Stimulated activated CD4-positive, alpha-beta T cell treated with anti-CD3 and anti-CD28 coated beads, TNF-alpha, amount 100 ng/mL, for 4 hours (primary cell): ENCODE data around the gene VAV2.

ENCODE experiments used
- DNase-seq, 3 experiments: peaks; one replicate each; pipeline ENCODE4 v3.0.0-alpha.2; 2020; ENCODE audit warnings: low read depth in 3 of 3

Gene VAV2

GRCh38 chr9:133876836-133877235, 115.3 kb downstream of the VAV2 start:
- DNase-seq, result no peak

- DNase-seq, result no peak
Observed at GRCh38 chr9:133876144-133876543, 116.0 kb downstream of the VAV2 start.

- no peak for DNase-seq
Observed at GRCh38 chr9:133875131-133875530, 117.0 kb downstream of the VAV2 start.

- DNase-seq, result no peak
Observed at GRCh38 chr9:133874659-133875058, 117.5 kb downstream of the VAV2 start.

GRCh38 chr9:133874060-133874657, 118.0 kb downstream of the VAV2 start:
- no peak for DNase-seq

- no peak for DNase-seq
Observed at GRCh38 chr9:133873461-133873891, 118.6 kb downstream of the VAV2 start.

- no peak for DNase-seq
Observed at GRCh38 chr9:133873009-133873408, 119.1 kb downstream of the VAV2 start.

- DNase-seq, result no peak
Observed at GRCh38 chr9:133870598-133871595, 121.2 kb downstream of the VAV2 start.

GRCh38 chr9:133869674-133870405, 122.3 kb downstream of the VAV2 start:
- no peak for DNase-seq

GRCh38 chr9:133868203-133868602, 123.9 kb downstream of the VAV2 start:
- DNase-seq, result no peak

- no peak for DNase-seq
Observed at GRCh38 chr9:133866946-133867345, 125.2 kb downstream of the VAV2 start.

GRCh38 chr9:133864011-133864410, 128.1 kb downstream of the VAV2 start:
- no peak for DNase-seq

- no peak for DNase-seq
Observed at GRCh38 chr9:133863257-133863592, 128.9 kb downstream of the VAV2 start.

GRCh38 chr9:133862585-133863256, 129.4 kb downstream of the VAV2 start:
- DNase-seq, result no peak

GRCh38 chr9:133861692-133862091, 130.4 kb downstream of the VAV2 start:
- DNase-seq, result no peak

- no peak for DNase-seq
Observed at GRCh38 chr9:133861086-133861485, 131.0 kb downstream of the VAV2 start.

- DNase-seq, result no peak
Observed at GRCh38 chr9:133858771-133859170, 133.4 kb downstream of the VAV2 start.

GRCh38 chr9:133857639-133858038, 134.5 kb downstream of the VAV2 start:
- DNase-seq, result no peak

GRCh38 chr9:133856798-133857197, 135.3 kb downstream of the VAV2 start:
- DNase-seq, result no peak

- DNase-seq, result no peak
Observed at GRCh38 chr9:133855802-133856521, 136.2 kb downstream of the VAV2 start.

GRCh38 chr9:133855371-133855770, 136.8 kb downstream of the VAV2 start:
- no peak for DNase-seq
